CD4-positive, alpha-beta T cell treated with Interleukin-17A for 4 hours (primary cell): ENCODE measurements around the gene AMTN.

Source experiments
- DNase-seq: peaks from one replicate; pipeline ENCODE4 v3.0.0-alpha.2; 2020; ENCODE audit warnings: mixed read lengths

Gene AMTN

DNA sequence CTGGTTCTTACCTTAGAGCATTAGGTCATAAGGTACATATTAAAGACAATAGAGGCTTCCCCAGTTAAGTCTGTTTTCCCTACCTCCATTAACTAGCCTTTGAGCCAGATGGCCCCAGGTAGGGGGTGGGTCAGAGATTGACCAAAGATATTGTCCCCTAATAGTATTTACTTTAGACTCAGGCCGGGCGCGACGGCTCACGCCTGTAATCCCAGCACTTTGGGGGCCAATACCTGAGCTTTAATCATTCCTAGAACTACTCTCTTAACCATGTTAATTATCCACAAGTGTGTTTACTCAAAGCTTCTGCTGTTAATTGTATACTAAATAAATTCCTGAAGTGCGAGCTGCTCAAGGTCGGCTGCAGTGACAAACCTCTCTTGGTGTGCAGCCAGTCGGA lies 45.7 kb downstream of the AMTN start:
- DNase-seq, result no peak

DNA sequence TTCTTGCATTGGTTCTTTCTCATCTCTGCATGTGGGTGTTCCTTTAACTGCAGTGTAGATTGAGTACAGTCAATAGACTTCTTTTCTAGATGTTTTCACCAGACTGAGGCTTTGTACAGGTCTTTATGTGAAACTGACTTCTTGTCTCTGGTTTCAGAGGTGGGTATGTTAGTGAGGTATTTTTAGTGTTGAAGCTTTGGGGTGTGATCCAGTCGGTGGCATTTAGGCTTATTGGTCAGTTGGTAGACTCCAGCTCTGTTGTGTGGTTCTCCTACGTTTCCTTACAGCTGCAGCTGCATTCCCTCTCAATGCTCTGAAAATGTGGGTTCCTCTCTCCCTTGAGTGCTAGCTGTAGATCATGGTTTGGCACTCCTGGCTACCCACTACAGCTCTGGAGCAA lies 52.4 kb downstream of the AMTN start:
- DNase-seq, result no peak

GRCh38 chr4:70571772-70572171 lies 53.4 kb downstream of the AMTN start:
- DNase-seq, result no peak

- DNase-seq, result no peak
These were observed 57.6 kb downstream of the AMTN start for GRCh38 chr4:70575964-70576363.

GRCh38 chr4:70577220-70577927 lies 59.0 kb downstream of the AMTN start:
- no peak for DNase-seq

DNA sequence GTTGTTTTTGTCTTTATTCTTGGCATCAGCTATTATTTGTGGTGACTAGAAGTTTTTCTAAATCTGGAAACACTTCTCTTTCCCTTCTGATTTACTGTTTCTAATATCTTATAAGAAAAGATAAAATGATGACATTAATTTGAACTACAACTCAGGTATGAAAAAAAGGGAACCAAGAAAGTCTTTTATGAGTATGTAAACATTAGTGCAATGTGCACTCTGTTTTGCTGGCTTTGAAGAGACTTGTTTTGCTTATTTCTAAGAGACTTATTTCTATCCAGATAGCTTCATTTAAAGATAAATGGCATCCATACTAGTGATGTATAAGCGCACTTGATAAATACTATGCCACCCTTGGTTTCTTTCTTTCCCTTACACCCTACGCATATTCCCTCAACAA lies 63.6 kb downstream of the AMTN start:
- DNase-seq, result no peak
